HG02840 (cell line): ENCODE measurements around the gene HIPK2.
A peak's percentile ranks its signal among the peaks of the same experiment; 100 is the strongest.
"Not testable (repeated sequence)": the region's sequence is repeated elsewhere in the genome, so short reads cannot be mapped to it uniquely, and the experiment has no call there.

Source experiments
- ATAC-seq: cut with Tn5 transposase; IDR thresholded peaks from one replicate; pipeline ENCODE4 v1.9.1; 2021; ENCODE audit warnings: mild to moderate bottlenecking, moderate library complexity, moderate number of reproducible peaks; ENCODE audit not compliant: unreplicated experiment, low FRiP score

The HIPK2 gene

DNA sequence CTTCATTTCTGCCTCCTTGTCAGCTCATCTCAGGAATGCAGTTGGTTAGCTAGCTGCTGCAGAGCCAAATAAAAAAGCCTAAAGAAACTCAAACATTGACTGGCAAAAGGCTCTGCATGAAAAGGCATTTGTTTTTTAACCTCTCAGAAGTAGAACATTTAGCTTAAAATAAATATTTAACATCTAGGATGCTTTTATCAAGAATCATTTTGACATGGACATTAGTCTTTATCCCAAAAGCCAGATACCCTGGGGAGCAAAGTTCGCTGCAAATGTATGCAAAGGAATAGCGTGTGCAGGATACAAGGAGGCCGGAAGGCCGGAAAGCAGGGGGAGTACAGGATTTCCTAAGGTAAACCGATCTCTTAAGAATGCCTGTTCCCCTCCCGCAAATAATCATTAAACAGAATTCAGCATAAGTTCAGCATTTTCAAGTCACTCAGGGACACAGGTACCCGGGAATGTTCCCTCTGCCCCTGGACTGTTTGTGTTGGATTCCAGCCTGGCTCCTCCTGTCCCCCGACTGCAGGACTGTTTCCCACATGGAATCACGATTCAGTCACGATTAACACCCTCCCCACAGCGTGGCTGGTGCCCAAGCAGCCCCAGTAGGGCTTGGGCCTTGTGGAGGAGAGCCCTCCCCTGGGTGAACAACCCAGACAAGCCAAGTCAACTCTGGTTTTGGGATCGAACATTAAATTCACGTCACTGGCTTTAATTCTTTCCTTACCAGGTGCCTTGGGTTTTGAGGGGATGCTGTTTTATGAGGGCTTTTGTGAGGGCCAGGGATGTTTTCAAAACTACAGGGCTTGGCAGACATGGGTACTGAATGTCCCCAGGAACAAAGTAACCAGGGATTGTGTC is 97.8 kb downstream of the HIPK2 start:
- no peak for ATAC-seq

DNA sequence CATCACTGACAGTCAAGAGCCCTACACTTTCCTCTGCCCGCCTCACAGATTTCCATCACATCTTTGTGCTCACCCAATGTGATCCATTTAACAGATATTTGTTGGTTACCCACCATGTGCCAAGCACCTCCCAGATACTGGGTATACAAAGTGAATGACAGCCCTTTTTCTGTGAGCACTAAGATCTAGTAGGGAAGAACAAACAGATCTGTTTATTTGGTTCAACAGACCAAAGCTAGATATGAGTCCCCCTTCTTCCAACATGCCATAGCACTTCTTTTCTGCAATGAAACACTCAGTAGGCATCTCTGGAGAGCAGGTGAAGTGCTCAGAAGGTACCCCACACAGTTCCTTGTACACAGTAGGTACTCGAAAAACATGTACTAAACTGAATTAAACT is 101.4 kb downstream of the HIPK2 start:
- ATAC-seq = no peak

DNA sequence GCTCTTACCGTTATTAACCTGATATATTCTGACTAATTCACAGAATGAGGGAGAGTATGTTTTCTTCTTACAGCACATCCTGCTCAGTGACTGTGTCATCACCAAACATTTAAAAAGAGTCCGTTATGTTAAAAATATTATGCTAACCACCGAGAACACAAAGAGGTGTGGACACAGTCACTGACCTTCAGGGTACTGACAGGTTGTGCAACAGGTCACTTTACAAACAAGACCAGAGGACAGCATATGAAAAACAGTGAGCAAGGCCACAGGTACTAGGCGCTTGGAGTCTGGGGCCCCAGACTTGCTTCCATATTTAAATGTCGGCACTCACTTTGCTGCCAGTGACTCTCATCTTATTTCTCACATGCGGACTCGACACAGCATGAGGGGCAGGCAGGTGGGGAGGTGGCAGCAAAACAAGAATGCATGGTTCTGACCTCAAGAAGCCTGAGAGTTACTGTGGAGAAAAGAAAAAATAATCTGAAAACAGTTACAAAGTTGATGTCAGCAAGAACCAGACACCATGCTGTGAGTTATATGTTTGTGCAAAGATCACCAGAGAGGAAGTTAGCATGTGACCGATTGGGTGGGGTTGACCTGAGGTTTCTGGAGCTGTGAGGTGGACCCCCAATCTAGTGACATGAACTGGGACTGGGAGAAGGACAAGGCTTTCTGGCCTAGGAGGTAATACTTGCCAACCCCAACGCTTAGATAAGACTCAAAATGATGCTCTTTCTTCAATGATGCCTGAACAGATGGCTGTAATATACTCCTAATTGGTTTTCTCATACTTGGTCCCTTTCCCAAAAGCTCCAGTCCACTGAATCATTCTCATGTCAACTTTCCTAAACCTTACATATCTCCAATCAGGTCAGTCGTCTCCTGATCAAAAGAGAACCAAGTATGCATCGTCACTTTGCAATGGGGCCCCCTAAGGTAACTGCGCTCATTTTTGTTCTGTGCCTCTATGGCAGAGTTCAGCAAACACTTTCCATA is 102.4 kb downstream of the HIPK2 start:
- ATAC-seq = no peak

DNA sequence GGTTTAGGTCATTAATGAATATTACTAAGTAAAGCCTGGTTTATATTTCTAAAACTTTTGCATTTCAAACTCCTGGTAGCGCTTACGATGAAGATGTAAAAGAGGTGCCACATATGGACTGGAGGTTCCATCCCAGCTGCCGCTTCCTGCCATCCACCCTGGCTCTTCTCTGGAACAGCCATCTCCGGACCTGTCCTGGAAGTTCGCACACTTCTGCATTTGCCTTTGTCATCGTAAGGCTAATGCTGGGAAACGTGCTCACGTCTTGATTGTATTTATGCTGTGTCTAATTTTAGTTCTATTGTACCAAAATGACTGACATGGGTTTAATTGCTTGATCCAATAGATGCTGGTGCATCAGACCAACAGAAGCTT is 103.1 kb downstream of the HIPK2 start:
- no peak for ATAC-seq

DNA sequence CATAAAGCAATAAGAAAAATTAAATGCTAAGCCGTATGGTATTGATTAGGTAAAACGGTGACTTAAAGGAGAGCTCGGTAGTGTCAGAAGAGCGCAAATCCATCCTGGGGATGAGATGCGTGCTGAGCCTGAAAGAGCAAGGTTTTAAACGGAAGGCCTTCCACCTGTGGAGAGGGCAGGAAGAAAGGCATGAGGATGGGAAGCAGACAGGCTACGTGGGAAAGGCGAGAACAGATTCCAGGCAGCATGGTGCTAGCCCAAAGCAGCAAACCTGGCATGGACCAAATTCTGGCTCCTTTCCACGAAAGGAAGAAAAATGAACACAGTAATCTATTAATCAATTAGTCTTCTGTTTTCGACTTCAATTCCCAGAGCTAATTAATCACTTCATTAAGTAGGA is 103.5 kb downstream of the HIPK2 start:
- no peak for ATAC-seq

DNA sequence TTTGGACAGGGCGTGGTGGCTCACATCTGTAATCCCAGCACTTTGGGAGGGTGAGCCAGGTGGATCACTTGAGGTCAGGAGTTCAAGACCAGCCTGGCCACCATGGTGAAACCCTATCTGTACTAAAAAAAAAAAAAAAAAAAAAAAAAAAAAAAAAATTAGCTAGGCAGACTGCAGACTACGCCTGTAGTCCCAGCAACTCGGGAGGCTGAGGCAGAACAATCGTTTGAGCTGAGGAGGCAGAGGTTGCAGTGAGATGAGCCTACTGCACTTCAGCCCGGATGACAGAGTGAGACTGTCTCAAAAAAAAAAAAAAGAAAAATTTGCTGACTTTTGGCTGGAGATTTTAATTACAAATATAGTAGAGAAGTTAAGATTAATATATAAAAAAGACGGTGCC is 104.0 kb downstream of the HIPK2 start:
- no peak for ATAC-seq

DNA sequence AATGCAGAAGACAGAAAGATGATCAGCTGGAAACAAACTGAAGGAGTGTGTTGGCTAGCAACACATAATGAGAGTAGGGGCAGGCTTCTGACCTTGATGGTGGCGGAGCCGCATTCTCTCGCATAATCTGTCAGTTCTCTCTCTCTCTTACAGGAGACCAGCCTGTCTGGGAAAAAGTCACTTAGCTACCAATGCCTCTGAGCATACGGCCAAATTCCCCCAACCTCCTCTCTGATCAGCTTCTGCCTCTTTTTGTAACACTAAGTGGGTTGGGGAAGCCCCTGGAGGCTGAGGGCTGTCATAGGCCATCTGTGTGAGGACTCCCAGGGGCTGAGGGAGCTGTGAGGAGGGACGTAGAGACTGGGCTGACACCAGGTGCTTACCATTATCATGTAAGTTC is 104.6 kb downstream of the HIPK2 start:
- peak; percentile 88 for ATAC-seq

DNA sequence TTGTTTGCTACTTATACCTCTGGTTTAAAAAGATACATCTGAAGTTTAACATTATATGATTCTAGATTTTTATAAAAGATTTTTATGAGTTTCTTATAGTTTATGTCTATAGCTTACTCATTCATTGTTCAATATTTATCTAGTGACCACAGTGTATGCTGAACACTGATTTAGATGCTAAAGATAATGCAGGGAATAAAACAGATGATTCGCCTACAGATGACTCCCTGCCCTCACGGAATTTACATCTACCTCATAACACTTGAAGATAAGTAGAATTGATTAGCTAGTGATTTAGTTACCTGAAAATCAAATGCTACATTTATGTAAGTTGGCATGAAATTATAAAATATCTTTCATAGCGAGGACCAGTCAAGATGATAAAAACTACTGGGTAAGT is 105.8 kb downstream of the HIPK2 start:
- ATAC-seq = no peak

DNA sequence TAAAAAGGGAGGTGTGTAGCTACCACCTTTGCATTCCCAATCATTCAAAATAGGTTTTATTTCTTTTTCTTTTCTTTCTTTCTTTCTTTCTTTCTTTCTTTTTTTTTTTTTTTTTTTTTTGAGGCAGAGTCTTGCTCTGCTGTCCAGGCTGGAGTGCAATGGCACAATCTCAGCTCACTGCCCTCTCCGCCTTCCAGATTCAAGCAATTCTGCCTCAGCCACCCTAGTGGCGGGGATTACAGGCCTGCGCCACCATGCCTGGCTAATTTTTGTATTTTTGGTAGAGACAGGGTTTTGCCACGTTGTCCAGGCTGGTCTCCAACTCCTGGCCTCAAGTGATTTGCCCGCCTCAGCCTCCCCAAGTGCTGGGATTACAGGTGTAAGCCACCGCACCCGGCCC is 107.1 kb downstream of the HIPK2 start:
- not testable (repeated sequence) for ATAC-seq

DNA sequence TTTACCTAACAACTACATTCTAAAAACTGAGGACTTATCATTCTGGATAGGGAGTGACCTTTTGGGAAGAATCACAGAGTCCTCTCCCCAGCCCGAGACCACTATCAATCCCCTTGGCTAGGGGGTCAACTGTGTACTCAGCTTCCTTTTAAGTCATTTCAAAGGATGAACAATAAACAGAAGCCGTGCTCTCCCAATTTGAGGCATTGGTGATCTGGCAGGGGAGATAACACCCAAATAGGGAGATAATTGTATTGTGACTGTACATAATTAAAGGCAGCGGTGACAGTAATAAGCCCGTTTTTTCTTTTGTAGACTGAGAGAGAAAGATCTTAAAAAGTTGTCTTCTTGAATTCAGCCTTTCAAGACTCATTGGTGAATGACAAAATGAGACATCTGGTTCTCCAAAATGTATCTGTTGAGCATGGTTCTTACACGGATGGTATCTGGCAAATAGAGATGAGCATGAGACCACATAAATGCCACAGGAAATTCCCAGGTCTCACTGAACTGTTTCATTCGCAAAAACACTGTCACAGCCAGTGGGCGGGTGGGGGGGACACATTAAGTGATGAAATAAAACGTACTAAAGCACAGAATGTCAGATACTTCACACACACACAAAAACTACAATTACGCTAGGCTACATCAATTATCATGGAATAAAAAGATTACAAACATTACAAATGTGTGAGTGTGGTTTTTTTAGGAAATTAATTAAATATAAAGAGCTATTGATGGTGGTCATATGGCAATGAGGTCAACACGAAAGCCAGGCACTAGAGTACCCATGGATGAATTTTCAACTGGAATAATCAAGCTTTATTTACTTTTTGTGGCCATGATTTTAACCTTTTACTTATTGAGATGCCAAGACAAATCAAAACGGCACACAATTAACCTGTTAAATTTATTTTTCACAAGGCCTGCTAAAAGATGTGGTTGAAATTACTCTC is 108.4 kb downstream of the HIPK2 start:
- no peak for ATAC-seq

DNA sequence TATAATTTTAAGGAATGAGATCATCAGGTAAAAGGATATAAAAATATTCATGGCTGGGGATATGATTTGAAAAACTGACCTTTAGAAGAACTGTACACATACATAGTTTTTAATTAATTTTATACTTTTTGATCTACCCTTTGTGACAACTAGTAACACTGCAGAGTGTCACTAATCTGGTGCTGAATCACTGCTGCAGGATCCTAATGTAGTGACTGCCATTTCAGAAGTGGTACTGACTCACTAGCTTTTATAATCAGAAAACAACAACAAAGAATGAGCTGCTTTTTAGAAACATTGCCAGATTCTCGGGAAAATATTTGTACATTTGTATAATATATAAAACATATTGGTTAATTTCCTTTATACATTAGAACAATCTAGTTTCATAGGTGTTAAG is 110.4 kb downstream of the HIPK2 start:
- no peak for ATAC-seq

DNA sequence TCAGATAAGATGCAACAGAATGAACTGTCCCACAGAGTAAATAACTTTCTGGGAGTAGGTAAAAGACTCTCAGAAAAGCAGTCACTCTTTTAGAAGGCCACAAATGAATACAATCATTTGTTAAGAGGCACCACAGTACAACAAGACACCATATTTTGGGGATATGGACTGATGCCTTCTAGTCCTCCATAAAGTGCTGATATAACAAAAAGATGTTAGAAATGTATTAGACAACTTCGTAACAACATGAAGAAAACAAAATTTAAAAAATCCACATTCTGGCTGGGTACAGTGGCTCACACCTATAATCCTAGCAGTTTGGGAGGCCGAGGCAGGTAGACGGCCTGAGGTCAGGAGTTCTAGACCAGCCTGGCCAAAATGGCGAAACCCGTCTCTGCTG is 111.3 kb downstream of the HIPK2 start:
- ATAC-seq = no peak

DNA sequence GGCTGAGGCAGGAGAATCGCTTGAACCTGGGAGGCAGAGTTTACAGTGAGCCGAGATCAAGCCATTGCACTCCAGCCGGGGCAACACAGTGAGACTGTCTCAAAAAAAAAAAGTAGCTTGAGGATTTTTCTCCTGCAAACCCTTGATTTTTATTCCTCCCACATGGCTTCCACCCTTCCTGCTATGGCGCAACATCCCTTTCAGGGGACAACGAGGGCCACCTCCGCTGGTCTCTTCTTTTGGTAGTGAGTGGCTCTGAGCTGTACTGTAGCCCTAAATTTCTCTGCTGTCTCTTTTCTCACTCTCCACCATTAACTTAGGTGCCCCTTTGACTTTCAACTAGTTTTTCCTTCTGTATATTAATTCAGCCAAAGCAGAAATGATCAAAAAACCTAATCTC is 113.4 kb downstream of the HIPK2 start:
- ATAC-seq = no peak

DNA sequence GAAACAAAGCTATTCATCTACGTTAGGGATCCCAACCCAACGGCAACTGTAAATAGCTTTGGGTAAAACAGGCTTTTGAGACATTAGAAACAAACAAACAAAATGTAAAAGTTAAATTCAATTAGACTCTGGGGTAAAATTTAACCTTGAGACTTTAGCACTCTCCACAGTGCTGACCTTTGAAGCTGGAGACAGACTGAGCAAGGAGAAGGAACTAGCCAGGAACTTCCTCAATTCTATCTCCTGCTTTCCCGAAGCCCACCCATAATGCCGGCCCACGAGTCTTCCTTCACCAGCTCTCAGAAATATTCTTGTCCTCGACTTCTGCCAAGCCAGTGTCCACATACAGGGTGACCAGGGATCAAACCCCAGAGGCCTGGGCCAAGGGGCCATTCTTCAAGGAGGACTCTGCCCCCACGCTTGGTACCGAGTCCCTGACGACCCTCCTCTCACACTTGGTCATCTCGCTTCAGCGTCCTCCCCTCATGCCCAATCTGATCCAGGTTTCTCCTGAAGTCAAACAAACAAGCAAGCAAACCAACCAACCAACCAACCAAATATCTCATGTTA is 114.1 kb downstream of the HIPK2 start:
- no peak for ATAC-seq

DNA sequence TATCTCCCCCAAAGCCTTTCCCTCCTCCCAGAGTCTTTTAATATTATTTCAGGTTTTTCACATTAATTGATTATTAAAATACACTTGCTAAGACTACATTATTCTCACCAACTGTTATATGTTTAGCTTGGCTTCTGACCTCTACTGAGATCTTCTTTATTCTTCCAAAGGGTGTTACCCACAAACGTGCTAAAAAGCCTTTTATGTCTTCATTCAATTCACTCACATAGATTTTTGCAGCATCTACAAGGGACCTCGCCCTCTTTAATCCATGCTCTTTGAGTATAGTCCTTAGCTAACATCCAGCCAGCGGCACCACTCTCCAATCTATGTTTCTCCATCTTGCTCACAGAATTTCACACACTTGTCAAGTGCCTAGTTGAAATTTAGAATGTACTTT is 115.9 kb downstream of the HIPK2 start:
- no peak for ATAC-seq

DNA sequence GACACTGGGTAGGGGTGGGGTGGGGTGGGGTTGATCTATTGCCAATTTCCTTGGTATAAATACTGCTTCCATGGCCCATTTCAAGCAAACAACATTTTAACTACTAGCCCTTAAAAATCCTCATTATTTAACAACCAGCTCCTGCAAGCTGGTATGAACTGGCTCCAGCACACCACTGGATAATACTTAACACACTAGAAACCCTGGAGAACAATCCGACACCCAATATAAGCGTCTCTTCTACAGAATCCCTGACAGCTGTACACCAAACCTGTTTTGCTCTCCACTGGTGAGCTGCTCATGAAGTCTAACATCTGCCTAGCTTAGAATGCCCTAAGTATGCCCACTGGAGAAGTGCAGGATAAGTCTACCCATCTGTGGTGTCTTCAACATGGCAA is 116.8 kb downstream of the HIPK2 start:
- ATAC-seq = no peak

DNA sequence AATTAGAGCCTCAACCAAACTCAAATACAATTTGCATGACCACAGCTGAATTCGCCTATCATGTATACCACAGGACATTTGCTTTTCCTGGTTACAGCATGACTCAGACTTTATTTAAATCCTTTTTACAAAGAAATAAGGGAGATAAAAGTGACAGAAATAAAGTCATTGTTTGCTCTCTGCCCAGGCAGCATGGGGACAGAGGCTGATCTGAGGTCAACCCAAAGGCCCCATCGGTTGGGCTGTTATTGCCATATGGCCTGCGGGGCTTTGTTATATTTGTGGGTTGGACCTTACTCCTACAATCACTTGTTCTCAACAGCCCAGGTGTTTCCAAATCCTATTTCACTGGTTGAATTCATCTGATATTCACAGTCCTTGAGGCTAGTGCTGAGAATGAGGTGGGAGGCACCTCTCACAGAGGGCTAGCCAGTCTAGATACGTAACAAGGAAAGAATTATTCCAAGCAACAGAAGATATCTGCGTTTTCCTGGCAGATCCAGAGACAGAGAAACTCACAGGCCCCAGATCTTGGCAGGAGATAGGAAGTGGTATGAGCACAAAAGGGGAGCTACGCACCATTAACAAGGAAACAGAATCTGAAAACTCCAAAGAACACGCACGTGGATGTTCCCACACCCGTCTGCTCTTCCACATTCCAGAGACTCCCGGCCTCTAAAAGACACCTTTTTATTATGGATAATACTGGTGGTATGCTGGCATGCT is 117.3 kb downstream of the HIPK2 start:
- ATAC-seq = no peak

DNA sequence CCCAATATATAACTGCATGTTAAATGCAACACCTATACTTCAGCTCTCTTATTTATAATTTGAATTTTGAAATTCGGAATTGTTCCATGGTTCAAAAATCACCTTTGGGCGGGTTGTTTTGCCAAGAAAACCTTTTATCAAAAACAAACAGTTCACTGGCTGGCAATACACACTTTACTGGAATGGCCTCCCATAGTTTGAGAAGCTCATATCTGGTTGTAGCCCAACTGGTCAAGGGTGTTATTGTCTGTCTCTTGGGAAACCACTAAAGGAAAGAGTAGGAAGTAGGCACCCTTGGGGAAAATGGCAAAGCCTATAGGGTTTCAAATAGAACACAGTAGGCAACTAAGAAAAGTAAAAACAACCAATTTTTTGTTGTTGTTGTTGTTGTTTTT is 117.9 kb downstream of the HIPK2 start:
- ATAC-seq = no peak

DNA sequence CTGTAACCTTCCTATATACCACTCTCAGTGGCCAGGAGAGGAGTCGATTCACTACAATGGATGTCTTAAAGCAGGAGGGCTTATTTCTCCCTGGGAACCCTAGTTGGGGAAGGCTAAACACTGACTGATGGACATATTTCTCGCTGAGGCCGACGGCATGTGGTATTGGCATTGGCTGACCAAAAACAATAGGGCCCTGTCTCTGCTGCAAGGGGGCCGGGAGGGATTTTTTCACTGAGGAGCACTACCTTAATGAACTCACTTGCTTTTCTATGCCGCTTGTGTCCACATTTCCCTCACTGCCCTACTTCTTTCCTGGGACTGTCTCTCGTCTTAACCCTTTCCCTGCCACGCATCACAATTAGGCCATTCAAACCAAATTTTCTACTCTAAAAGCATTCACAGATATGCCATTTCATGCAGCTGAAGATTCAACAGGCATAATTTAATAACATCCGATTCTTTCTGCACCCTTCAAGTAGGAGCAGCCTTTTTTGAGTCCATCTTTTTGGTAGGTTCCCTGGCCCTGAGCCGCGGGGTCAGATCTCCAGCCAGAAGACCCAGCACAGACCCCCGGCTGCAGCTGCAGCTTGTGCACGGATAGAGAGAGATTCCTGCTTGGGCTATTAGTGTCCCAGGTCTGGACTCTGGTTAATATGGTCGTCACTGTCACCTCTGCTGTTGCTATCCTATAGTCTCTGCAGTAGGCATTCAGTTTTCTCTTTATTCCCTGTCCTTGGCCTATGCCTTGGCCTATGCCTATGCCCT is 118.7 kb downstream of the HIPK2 start:
- ATAC-seq = no peak
